Upper lobe of left lung (tissue), 6 donors: ENCODE results near the gene MAST3. TPM values are rescaled to one million over a fixed set of nuclear protein-coding genes. Genes with fewer than 3 reads are reported as not detected.
"Not testable (repeated sequence)": the region's sequence is repeated elsewhere in the genome, so short reads cannot be mapped to it uniquely, and the experiment has no call there.

ENCODE experiments used
- ATAC-seq, 2 donors: fragments of 200-7000 bp; cut with Tn5 transposase; one replicate each; pipeline ENCODE4 v1.9.1; 2022; ENCODE audit warnings: mild to moderate bottlenecking in 2 of 2, moderate library complexity in 2 of 2; ENCODE audit not compliant: low FRiP score in 2 of 2
- DNase-seq, 2 donors: peaks; one replicate each; pipeline ENCODE4 v3.0.0-alpha.2; 2019 to 2020
- H3K27ac ChIP-seq, 4 donors: fragments of 200-600 bp; sonication (generic); one replicate each; pipeline ENCODE4 v1.5.1; 2016 to 2019
- H3K27me3 ChIP-seq, 4 donors: fragments of 200-600 bp; sonication (generic); one replicate each; pipeline ENCODE4 v1.5.1; 2017 to 2019
- H3K36me3 ChIP-seq, 4 donors: fragments of 200-600 bp; sonication (generic); one replicate each; pipeline ENCODE4 v1.5.1; 2016 to 2019
- H3K4me1 ChIP-seq, 4 donors: fragments of 200-600 bp; sonication (generic); one replicate each; pipeline ENCODE4 v1.5.1; 2018 to 2019
- H3K4me3 ChIP-seq, 4 donors: fragments of 200-600 bp; sonication (generic); one replicate each; pipeline ENCODE4 v1.5.1; 2017 to 2019; ENCODE audit warnings: mild to moderate bottlenecking in 2 of 4, moderate library complexity in 1 of 4
- H3K9me3 ChIP-seq, 4 donors: fragments of 200-600 bp; sonication (generic); one replicate each; pipeline ENCODE4 v1.5.1; 2018 to 2019
- CTCF ChIP-seq, 6 experiments: fragments of 450-650 bp in 4 of 6; fragments of 200-600 bp in 2 of 6; sonication (generic) in 2 of 6; IDR thresholded peaks; one replicate each; pipeline ENCODE4 v1.5.1; 2016 to 2019; ENCODE audit warnings: antibody characterized with exemption in 6 of 6
- EP300 ChIP-seq, 4 donors: sonication (generic); formaldehyde crosslinking; IDR thresholded peaks; one replicate each; pipeline ENCODE4 v1.5.1; 2017; ENCODE audit warnings: antibody characterized with exemption in 4 of 4, control low read depth in 2 of 4
- POLR2A ChIP-seq, 4 donors: fragments of 450-650 bp; IDR thresholded peaks; one replicate each; pipeline ENCODE4 v1.5.1; 2016 to 2017; ENCODE audit warnings: antibody characterized with exemption in 4 of 4, mild to moderate bottlenecking in 2 of 4
- POLR2AphosphoS5 ChIP-seq, 2 donors: sonication (generic); formaldehyde crosslinking; IDR thresholded peaks; one replicate each; pipeline ENCODE4 v1.5.1; 2017; ENCODE audit warnings: antibody characterized with exemption in 2 of 2
- WGBS, 2 donors: methylation state at CpG; one replicate each; pipeline ENCODE4 v1.1.5; 2017 to 2018; 5-methylcytosine and 5-hydroxymethylcytosine counted together
- total RNA-seq, 6 donors: library from RNA; depleted of rRNA in 4 of 6; stranded (reverse); fragments of >200 nt in 4 of 6; gene quantifications; one replicate each; pipeline versions ENCODE4 v1.1.0 to v1.2.1, GENCODE V29; 2016 to 2021
- donor health status: DM: no; HTN: no; CAD: no; lungs with moderate emphysema.
- donor health status: DM: no; HTN: yes; CAD: no; lungs with severe emphysema.

MAST3 gene
- total RNA-seq, 6 donors from 2014 or later = 9.3 to 67.1 (median 27.5) TPM

- 81 to 88% methylated on average over 9 of the region's 9 CpGs for WGBS, 2 donors
- no peak for DNase-seq
- no peak overlapping the region for H3K27ac ChIP-seq
- no peaks in the 10 kb centered on the region for H3K36me3 ChIP-seq
- no peaks in the 10 kb centered on the region for H3K27me3 ChIP-seq
- ATAC-seq = no peak
- H3K9me3 ChIP-seq = no peaks in the 10 kb centered on the region
- H3K4me1 ChIP-seq = no peaks in the 10 kb centered on the region
- H3K4me3 ChIP-seq = no peak overlapping the region
- TF ChIP-seq POLR2AphosphoS5 (IDR thresholded peaks at IDR 0.05) = no peak
- no peak for TF ChIP-seq POLR2A (IDR thresholded peaks at IDR 0.05)
- TF ChIP-seq CTCF (IDR thresholded peaks at IDR 0.05) = no peak
- TF ChIP-seq EP300 (IDR thresholded peaks at IDR 0.05) = no peak
Measured at GRCh38 chr19:18074192-18074591, 23.4 kb upstream of the MAST3 start.

- Histone ChIP-seq H3K4me3 (no peak overlapping the region), H3K27ac (no peak overlapping the region), H3K27me3 (no peaks in the 10 kb centered on the region), H3K9me3 (no peaks in the 10 kb centered on the region), H3K4me1 (peaks cover 0 to 11% (median 3%) of the 10 kb centered on the region in 4 donors), H3K36me3 (no peaks in the 10 kb centered on the region)
- DNase-seq = no peak
- ATAC-seq = no peak
- WGBS, 2 donors = 82 to 90% methylated on average over 8 of the region's 8 CpGs
- TF ChIP-seq POLR2AphosphoS5 (IDR thresholded peaks at IDR 0.05) (no peak), POLR2A (IDR thresholded peaks at IDR 0.05) (no peak), CTCF (IDR thresholded peaks at IDR 0.05) (no peak), EP300 (IDR thresholded peaks at IDR 0.05) (no peak)
Measured at GRCh38 chr19:18083929-18084684, 13.5 kb upstream of the MAST3 start.

GRCh38 chr19:18085702-18086457 is 11.7 kb upstream of the MAST3 start:
- WGBS, 2 donors = 80 to 82% methylated on average over 7 to 8 of the region's 8 CpGs
- ATAC-seq = no peak
- Histone ChIP-seq H3K9me3 (no peaks in the 10 kb centered on the region), H3K36me3 (no peaks in the 10 kb centered on the region), H3K27me3 (no peaks in the 10 kb centered on the region), H3K27ac (no peak overlapping the region), H3K4me3 (peak overlapping the region in 1 of 4 donors; percentile 46), H3K4me1 (peaks cover 8 to 21% (median 14%) of the 10 kb centered on the region in 4 donors)
- no peak for DNase-seq
- no peak for TF ChIP-seq EP300 (IDR thresholded peaks at IDR 0.05)
- TF ChIP-seq POLR2A (IDR thresholded peaks at IDR 0.05) = no peak

GRCh38 chr19:18086590-18087138 is 10.9 kb upstream of the MAST3 start, which contains the start of gene IL12RB1:
Gene IL12RB1, minus strand, starts transcription at chr19:18086934. Its CDS starts 111 bp downstream, at chr19:18086823.
- Histone ChIP-seq H3K36me3 (no peaks in the 10 kb centered on the region), H3K4me1 (peaks cover 8 to 23% (median 14%) of the 10 kb centered on the region in 4 donors), H3K4me3 (peak within 1 kb of the TSS in 3 of 4 donors; percentile 40 to 46 (median 44)), H3K9me3 (no peaks in the 10 kb centered on the region), H3K27me3 (no peaks in the 10 kb centered on the region), H3K27ac (peak within 1 kb of the TSS; percentile 17 to 91 (median 55))
- ATAC-seq (peak in 1 of 2 donors; percentile 54), DNase-seq (peak in 1 of 2 donors; percentile 41)
- WGBS, 2 donors = 32 to 33% methylated on average over 12 of the region's 12 CpGs
- TF ChIP-seq POLR2A (IDR thresholded peaks at IDR 0.05) (peak in 1 of 4 donors; percentile 36), EP300 (IDR thresholded peaks at IDR 0.05) (no peak)

GRCh38 chr19:18089096-18089541 is 8.5 kb upstream of the MAST3 start:
- not testable (repeated sequence) for H3K36me3 ChIP-seq, H3K9me3 ChIP-seq, H3K4me3 ChIP-seq, H3K27me3 ChIP-seq
- peak; percentile 48 to 61 for ATAC-seq
- H3K27ac ChIP-seq = peak overlapping the region; percentile 79 to 91 (median 82)
- WGBS, 2 donors = 43 to 59% methylated on average over 7 to 11 of the region's 11 CpGs
- peaks cover 8 to 23% (median 14%) of the 10 kb centered on the region in 4 donors for H3K4me1 ChIP-seq
- peak; percentile 20 to 68 for TF ChIP-seq POLR2AphosphoS5 (IDR thresholded peaks at IDR 0.05)
- TF ChIP-seq EP300 (IDR thresholded peaks at IDR 0.05) = peak in 1 of 4 donors; percentile 29
- DNase-seq = peak in 1 of 2 donors; percentile 81

- Histone ChIP-seq H3K4me1 (peaks cover 8 to 23% (median 14%) of the 10 kb centered on the region in 4 donors), H3K27me3 (no peaks in the 10 kb centered on the region), H3K36me3 (no peaks in the 10 kb centered on the region), H3K9me3 (no peaks in the 10 kb centered on the region), H3K4me3 (no peak overlapping the region), H3K27ac (peak overlapping the region; percentile 79 to 91 (median 82))
- 63 to 74% methylated on average over 5 of the region's 5 CpGs for WGBS, 2 donors
- TF ChIP-seq EP300 (IDR thresholded peaks at IDR 0.05) = no peak
- no peak for TF ChIP-seq CTCF (IDR thresholded peaks at IDR 0.05)
- TF ChIP-seq POLR2A (IDR thresholded peaks at IDR 0.05) = no peak
- no peak for TF ChIP-seq POLR2AphosphoS5 (IDR thresholded peaks at IDR 0.05)
- DNase-seq = no peak
- ATAC-seq = no peak
Measured at GRCh38 chr19:18089726-18090125, 7.9 kb upstream of the MAST3 start.
